ENCODE measurements around the gene OR2S2.
"Not testable (repeated sequence)": the region's sequence is repeated elsewhere in the genome, so short reads cannot be mapped to it uniquely, and the experiment has no call there.

GRCh38 chr9:35997016-35997415, 39.1 kb upstream of the OR2S2 start:
- TF ChIP-seq CTCF (IDR thresholded peaks at IDR 0.05 in 4 of 5, conservative IDR thresholded peaks at IDR 0.05 in 1 of 5); POLR2A (IDR thresholded peaks at IDR 0.05): not testable (repeated sequence)

Data from gastrocnemius medialis (tissue), 4 donors.